HG03460 (cell line): ENCODE measurements around the gene MCF2L.

Experiments used
- ATAC-seq: cut with Tn5 transposase; IDR thresholded peaks from one replicate; pipeline ENCODE4 v1.9.1; 2021; ENCODE audit not compliant: unreplicated experiment

The MCF2L gene

GRCh38 chr13:112980434-112980833 is 11.4 kb downstream of the MCF2L start:
- no peak for ATAC-seq

GRCh38 chr13:112981451-112981850 is 12.4 kb downstream of the MCF2L start:
- no peak for ATAC-seq

GRCh38 chr13:112982281-112983041 is 13.4 kb downstream of the MCF2L start:
- no peak for ATAC-seq

- ATAC-seq: no peak
Measured at GRCh38 chr13:112983042-112983305, 14.0 kb downstream of the MCF2L start.

- no peak for ATAC-seq
Measured at GRCh38 chr13:112983428-112984196, 14.6 kb downstream of the MCF2L start.

GRCh38 chr13:112984501-112984900 is 15.5 kb downstream of the MCF2L start:
- no peak for ATAC-seq

- ATAC-seq: no peak
Measured at GRCh38 chr13:112984954-112985802, 16.2 kb downstream of the MCF2L start.

GRCh38 chr13:112985803-112986408 is 16.9 kb downstream of the MCF2L start:
- no peak for ATAC-seq

- ATAC-seq: no peak
Measured at GRCh38 chr13:112986470-112986869, 17.5 kb downstream of the MCF2L start.

GRCh38 chr13:112986946-112987681 is 18.1 kb downstream of the MCF2L start:
- ATAC-seq: no peak

GRCh38 chr13:112987682-112988024 is 18.6 kb downstream of the MCF2L start:
- no peak for ATAC-seq

- no peak for ATAC-seq
Measured at GRCh38 chr13:112990783-112991182, 21.8 kb downstream of the MCF2L start.

- no peak for ATAC-seq
Measured at GRCh38 chr13:112991609-112992008, 22.6 kb downstream of the MCF2L start.

GRCh38 chr13:112992931-112993680 is 24.1 kb downstream of the MCF2L start:
- no peak for ATAC-seq

- ATAC-seq: no peak
Measured at GRCh38 chr13:112994084-112994780, 25.2 kb downstream of the MCF2L start.

- no peak for ATAC-seq
Measured at GRCh38 chr13:112994781-112995355, 25.9 kb downstream of the MCF2L start.

- ATAC-seq: no peak
Measured at GRCh38 chr13:112995395-112996191, 26.6 kb downstream of the MCF2L start.

- no peak for ATAC-seq
Measured at GRCh38 chr13:112996671-112997091, 27.7 kb downstream of the MCF2L start.
